ENCODE measurements around the gene NCKAP5.
"Not testable (repeated sequence)": the region's sequence is repeated elsewhere in the genome, so short reads cannot be mapped to it uniquely, and the experiment has no call there.

NCKAP5 gene

GRCh38 chr2:133266041-133266925 lies 302.0 kb downstream of the NCKAP5 start:
- peak; percentile 27 for DNase-seq (ENCODE audit: low spot score)

DNA sequence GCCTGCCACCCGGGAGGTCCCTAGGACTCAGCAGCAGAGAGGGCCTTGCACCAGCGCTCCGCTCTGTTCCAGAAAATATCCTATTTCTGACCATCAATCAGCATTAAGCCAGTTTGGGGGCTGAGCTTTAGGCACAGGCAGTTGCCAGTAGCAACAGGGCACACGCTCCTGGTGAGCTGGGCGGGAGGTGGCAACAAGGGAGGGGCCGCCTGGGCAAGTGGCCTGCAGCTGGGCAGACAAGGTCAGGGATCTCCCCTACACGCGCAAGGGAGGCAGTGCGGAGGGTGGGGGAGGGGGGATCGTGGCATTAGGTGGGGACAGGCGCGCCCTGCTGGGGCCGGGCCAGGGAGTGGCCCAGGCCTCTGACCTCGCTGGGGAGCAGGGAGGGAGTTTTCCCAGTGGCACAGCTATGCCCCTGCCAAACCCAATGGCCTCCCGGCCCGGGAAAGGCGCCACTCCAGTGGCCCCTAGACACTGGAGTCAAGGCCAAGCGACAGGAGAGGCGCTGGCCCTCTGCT lies 302.8 kb downstream of the NCKAP5 start:
- no peak for DNase-seq (ENCODE audit: low spot score)

- no peak for DNase-seq (ENCODE audit: low spot score)
Observed at GRCh38 chr2:133264989-133265401, 303.3 kb downstream of the NCKAP5 start.

GRCh38 chr2:133262893-133263292 lies 305.4 kb downstream of the NCKAP5 start:
- DNase-seq (ENCODE audit: low spot score) = no peak

DNA sequence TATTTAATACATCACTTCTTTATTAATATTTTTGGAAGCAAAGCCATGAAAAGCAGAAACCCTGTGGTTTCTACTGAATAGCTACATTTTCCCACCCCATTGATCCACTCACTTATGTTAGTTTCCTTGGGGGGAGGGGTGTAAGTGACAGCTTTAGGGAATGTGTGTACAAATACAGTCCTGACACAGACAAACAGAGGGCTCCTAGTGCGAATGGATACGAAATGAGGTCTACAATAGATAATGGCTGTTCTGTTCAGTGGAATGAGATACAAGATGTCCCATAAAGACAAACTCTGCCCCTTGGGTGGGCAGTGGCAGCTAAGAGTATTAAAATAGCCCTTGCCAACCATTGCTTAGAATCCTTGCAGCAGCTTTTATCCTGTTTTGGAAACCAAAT lies 312.9 kb downstream of the NCKAP5 start:
- no peak for DNase-seq (ENCODE audit: low spot score)

DNA sequence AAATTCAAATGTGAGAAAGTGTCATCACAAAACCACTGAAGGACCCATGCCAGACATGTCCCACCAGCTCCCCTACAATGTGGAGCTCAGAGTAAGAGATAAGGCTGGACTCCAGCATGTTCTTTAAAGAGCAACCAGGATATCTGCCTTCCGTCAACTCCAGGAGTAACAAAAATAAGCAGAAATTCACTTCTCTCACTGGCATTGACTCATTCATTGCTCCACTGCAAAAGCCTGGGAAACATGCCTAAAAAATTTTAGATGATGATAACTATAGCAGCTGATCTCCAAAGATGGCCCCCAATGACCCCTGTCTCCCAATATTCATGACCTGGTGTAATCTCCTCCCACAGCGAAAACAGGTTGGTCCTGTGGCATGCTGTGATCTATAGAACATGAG lies 314.5 kb downstream of the NCKAP5 start:
- DNase-seq (ENCODE audit: low spot score) = no peak

- DNase-seq (ENCODE audit: low spot score) = no peak
Observed at GRCh38 chr2:133252780-133253355, 315.4 kb downstream of the NCKAP5 start.

DNA sequence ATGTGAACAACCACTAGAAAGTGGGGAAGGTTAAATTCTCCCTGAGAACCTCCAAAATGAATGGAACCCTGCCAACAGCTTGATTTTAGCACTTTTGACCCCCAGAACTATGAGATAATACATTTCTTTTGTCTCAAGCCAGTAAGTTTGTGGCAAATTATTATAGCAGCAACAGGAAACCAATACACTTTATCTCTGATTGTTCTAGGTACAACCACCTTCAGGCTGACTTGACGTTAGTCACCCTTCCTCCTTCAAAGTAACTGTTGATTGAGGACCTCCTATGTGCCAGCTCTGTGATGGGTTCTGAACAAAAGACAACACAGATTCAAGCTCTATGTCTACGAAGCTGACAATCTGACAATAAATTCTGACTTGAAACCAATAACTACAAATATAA lies 318.9 kb downstream of the NCKAP5 start:
- no peak for DNase-seq (ENCODE audit: low spot score)

DNA sequence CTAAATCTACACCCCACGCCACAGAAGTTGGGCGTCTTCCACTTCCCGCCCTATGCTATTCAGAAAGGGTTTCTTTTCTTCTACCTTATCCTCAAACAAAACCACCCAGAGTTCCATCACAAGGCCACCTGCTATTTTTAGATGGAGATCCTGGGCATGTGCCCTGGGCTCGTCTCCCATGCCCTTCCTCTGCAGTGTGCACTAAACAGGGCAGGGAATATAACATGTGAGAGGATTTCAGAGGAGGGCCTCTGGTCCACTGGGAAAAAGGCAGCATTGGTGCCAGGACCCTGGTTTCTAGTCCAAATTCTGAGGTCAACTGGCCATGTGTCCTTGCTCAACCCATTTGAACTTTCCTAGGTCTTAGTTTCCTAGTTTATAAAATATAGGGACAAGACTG lies 320.0 kb downstream of the NCKAP5 start:
- DNase-seq (ENCODE audit: low spot score) = no peak

DNA sequence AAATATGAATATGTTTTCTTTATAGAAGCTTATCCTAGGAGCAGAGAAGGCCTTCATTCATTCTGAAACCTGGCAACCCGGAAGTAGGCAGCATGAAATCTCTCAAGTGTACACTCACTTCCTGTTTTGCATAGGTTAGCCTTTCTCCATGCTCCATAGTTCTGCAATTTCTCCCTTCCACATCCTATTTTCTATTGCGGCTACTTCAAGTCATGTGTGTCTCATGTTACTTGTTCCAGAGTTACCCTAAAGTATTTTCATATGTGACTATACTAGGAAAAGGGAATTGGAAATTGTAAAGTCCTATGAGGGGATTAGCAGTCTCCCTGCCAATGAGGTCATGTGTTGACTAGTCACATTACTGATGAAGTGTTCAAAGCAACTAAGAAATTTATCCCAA lies 320.6 kb downstream of the NCKAP5 start:
- DNase-seq (ENCODE audit: low spot score) = no peak

DNA sequence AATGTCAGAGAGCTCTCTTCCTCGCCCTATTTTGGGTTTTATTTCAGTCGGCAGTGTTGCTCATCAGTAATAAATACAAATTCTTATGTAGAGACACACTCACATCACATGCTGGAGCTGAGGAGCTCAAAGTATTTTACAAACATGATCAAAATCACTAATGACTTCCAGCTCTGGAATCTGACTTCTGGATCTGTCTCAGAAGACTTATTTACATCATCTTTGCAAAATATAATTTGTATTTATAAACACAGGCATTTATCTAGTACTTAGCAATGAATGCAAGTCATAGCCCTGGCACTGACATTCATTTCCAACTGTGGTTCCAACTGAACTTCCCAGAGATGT lies 327.1 kb downstream of the NCKAP5 start:
- no peak for DNase-seq (ENCODE audit: low spot score)

- DNase-seq (ENCODE audit: low spot score) = no peak
Observed at GRCh38 chr2:133240491-133241223, 327.6 kb downstream of the NCKAP5 start.

- no peak for DNase-seq (ENCODE audit: low spot score)
Observed at GRCh38 chr2:133235968-133236367, 332.3 kb downstream of the NCKAP5 start.

- DNase-seq (ENCODE audit: low spot score) = no peak
Observed at GRCh38 chr2:133232556-133232955, 335.7 kb downstream of the NCKAP5 start.

- DNase-seq (ENCODE audit: low spot score) = no peak
Observed at GRCh38 chr2:133231264-133231663, 337.0 kb downstream of the NCKAP5 start.

GRCh38 chr2:133229974-133230373 lies 338.3 kb downstream of the NCKAP5 start:
- no peak for DNase-seq (ENCODE audit: low spot score)

DNA sequence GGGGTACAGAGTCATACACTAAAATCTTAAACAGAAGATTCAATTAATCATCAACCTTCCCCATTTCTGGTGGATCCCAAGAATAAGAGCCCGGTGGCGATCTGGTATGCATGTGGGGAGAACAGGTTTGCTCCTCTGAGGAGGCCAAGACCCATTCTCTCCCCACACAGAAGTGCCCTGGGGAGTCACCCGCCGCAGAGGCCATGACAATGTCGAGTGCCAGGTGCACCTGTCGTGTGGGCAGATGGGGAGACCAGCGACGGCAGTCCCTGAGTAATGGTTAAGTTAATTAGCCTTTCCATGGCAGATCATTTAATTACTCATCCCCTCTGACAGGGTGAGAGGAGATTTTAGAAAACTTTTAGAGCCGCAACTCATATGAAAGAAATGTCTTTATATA lies 345.0 kb downstream of the NCKAP5 start:
- DNase-seq (ENCODE audit: low spot score) = no peak

GRCh38 chr2:133221398-133221797 lies 346.9 kb downstream of the NCKAP5 start:
- DNase-seq (ENCODE audit: low spot score) = no peak

- no peak for DNase-seq (ENCODE audit: low spot score)
Observed at GRCh38 chr2:133218204-133218603, 350.1 kb downstream of the NCKAP5 start.

DNA sequence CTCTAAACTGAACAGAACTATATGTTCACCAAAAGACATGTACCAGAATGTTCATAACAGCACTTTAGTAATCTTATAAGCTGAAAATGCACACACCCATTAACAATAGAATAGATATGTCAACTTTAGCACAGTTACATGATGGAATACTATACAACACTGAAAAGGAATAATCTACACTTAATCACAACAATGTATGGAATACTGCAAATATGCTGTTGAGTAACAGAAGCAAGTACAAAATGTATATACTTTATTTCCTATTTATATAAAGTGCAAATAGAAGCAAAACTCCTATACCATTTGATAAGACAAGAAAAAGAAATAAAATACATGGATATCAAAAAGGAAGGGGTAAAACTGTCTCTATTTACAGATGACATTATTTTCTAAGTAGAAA lies 352.8 kb downstream of the NCKAP5 start:
- DNase-seq (ENCODE audit: low spot score) = no peak

- DNase-seq (ENCODE audit: low spot score) = no peak
Observed at GRCh38 chr2:133213651-133214050, 354.6 kb downstream of the NCKAP5 start.

DNA sequence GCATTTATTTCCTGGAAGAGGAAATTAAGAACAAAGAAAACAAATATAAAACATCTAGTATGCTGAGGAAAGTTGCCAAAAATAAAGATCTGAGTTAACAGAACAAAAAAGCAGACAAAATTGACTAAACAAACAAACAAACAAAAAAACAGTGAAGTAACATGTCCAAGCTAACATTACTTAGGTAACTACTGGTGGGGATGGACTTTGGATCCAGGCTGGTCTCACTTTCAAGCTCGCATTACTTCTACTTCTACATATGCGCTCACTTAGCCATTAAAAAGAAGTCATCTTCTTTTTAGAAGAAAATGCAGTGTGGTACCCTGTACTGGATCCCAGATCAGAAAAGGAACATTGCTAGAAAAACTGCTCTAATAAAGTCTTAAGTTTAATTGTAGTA lies 358.9 kb downstream of the NCKAP5 start:
- no peak for DNase-seq (ENCODE audit: low spot score)

- DNase-seq (ENCODE audit: low spot score) = not testable (repeated sequence)
Observed at GRCh38 chr2:133206666-133207065, 361.6 kb downstream of the NCKAP5 start.

Measured in HuH-7.5 (cell line).